ENCODE results near the gene KRTAP4-11.
"Not testable (repeated sequence)": the region's sequence is repeated elsewhere in the genome, so short reads cannot be mapped to it uniquely, and the experiment has no call there.

The KRTAP4-11 gene

DNA sequence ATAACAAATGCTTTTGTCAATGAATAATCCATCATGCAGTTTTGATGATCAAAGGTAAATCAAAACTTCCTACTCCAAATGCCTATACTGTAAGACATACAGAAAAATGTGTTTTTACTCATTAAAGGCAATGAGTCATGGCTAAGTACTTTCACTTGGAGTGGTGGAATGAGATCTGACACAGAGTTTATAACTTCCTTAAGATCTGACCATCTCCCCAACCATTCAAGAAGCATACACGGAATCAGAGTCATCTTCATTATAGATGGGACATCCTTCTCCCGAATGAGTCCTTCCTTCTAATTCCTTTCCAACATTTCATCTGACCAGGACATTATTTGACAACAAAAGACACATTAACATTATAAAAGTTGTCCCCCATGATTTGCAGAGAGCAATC is 34.7 kb downstream of the KRTAP4-11 start:
- not testable (repeated sequence) for DNase-seq

DNA sequence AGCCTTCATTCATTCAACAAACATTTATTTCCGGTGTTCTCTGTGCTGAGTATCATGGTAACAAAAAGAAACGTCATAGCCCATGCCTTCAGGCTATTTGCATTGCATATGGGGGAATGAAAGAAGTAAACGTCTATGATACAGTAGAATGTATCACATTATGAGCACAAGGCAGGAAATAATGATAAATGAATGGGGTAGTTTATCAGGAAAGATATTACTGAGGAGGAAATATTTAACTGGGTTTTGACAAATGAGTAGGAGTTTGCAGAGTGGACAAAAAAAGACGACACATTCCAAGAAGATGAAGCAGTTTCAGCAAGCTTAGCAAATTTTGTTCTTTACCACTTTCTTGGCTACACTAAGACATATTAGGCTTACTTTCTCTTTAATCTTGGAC is 35.5 kb downstream of the KRTAP4-11 start:
- no peak for DNase-seq

DNA sequence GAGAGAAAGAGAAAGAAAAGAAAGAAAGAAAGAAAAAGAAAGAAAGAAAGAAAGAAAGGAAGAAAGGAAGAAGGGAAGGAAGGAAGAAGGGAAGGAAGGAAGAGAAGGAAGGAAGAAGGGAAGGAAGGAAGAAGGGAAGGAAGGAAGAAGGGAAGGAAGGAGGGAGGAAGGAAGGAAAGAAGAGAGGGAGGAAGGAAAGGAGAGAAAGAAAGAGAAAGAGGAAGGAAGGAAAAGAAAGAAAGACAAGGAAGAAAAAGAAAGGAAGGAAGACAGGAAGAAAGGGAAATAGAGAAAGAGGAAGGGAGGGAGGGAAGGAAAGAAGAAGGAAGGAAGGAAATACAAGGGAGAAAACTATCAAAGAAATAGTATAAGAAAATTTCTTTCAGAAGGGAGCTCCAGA is 41.4 kb downstream of the KRTAP4-11 start:
- DNase-seq, result no peak

DNA sequence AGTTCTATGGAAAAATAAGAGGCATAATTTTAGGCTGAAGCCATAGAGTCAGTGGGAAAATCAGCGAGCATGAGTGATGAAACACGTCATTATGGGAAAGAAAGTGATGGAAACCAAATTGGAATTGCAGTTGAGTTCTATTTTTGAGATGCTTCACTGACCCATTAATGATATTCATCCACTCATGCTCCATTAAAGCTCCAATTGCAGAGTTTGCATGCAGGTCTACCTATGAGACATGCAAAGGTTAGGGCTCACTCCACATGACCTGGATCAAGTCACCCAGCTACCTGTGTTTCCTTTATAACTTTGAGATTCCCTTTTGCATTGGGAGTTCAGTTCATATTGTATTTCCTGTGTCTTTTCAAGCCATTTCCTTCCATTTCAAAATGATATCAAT is 44.5 kb downstream of the KRTAP4-11 start:
- no peak for DNase-seq

DNA sequence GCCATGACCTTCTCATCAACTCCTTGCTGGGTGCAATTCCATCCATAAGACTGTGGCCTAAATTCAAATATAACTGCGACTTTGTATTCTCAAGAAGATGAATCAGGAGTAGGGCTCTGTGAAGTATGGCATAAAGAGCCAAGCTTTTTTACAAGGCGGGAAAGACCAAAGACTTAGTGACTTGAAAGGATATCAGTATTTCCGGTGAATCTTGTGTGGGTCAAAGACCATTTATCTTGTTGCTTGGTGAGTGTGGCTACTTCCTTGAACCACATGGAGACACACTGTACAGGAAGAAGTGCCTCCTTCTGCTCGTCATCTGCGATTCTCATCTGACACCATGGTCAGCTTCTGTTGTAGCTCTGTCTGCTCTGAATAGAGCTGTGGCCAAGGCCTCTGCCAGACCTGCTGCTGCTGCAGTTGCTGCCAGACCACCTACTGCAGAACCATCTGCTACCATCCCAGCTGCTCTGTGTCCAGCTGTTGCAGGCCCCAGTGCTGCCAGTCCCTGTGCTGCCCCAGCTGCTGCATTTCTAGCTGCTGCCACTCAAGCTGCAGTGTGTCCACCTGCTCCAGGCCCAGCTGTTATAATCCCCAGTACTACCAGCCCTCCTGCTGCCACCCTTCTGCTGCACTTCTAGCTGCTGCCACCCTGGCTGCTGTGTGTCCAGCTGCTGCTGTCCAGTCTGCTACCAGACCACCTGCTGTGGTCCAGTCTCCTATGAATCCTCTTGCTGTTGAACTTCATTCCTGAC is 46.4 kb downstream of the KRTAP4-11 start:
- no peak for DNase-seq

DNA sequence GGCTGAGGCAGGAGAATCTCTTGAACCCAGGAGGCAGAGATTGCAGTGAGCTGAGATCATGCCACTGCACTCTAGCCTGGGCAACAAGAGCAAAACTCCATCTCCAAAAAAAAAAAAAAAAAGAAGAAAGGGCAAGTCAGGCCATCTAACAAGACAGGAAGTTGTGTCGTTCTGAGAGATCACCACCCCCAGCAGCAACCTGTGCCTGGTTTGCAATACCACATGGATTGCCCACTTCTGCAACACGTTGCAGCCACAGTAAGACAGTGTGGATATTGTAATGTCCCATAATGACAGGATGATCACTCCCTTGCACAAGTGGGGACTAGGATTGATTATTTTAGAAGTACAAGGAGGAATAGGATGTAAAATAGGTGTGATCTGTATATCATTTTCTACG is 49.1 kb downstream of the KRTAP4-11 start:
- DNase-seq, result no peak

DNA sequence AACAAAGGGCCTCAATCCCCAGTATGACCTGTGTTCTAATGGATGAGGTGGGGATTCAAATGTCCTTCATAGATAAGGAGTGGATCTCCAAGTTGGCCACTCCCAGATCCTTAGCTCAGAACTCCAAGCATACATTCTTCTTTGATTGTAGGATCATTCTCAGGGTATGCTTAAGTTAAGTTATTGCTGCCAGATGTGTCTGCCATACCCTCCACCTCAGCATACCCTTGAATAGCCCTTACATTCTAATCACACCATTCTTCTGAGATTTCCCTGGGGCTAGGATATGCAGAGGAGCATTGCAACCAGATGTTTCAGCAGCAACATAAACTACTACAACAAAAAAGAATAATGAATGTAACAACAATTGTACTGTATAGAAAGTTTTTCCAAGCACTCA is 50.9 kb downstream of the KRTAP4-11 start:
- no peak for DNase-seq
